Middle frontal gyrus (tissue), 1 donor: ENCODE results near the gene FAM89A.
"Not testable (repeated sequence)": the region's sequence is repeated elsewhere in the genome, so short reads cannot be mapped to it uniquely, and the experiment has no call there.

Experiments used
- DNase-seq: peaks from one replicate; pipeline ENCODE4 v3.0.0-alpha.2; 2015; ENCODE audit warnings: low spot score; ENCODE audit errors: extremely low spot score

The FAM89A gene

DNA sequence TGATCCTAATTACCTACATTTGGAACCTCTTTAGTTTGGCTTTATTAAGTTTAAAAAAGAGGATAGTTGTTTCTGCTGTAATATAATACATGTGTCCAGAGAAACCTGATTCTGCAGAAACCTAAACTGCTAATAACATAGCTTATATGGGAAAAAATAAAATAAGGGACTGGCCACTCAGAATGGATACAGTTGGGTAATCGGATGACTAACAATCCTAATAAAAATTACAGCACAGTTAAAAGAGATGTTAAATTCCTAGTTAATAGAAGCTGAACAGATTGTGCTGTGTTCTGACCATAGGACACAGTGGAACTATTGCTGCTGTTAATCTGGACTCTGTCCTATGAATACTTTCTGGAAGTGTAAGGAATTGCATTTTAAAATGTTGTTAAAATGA lies 45.2 kb downstream of the FAM89A start:
- no peak for DNase-seq

DNA sequence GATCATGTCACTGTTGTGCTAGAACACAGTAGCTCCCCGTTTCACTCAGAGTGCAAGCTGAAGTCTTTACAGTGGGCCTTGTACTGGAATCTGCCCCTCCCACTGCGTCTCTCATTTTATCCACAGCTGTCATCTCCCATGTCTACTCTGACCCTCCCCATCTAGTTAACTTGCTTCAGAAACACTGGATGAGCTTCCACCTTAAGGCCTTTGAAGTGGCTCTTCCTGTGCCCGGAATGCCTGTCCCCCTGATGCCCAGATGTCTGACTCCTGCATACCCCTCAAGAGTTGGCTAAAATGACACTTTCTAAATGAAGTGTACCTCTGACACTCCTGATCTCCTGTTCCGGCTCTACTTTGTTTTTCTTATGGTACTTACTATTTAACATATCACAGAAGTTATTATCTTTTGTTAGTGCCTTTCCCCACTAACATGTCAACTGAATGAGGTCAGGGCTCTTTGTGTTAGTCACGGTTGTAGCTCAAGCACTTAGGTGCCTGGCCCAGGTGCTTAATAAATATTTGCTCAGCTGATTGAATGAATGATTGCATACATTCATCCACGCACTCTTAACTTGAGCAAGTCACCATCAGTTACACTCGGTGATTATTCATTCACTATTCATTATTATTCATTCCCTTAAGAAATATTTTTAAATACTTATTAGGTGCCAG lies 47.8 kb downstream of the FAM89A start:
- no peak for DNase-seq

- no peak for DNase-seq
Measured at GRCh38 chr1:230987448-230987847, 52.6 kb downstream of the FAM89A start.

GRCh38 chr1:230986976-230987375 lies 53.1 kb downstream of the FAM89A start:
- DNase-seq = no peak

DNA sequence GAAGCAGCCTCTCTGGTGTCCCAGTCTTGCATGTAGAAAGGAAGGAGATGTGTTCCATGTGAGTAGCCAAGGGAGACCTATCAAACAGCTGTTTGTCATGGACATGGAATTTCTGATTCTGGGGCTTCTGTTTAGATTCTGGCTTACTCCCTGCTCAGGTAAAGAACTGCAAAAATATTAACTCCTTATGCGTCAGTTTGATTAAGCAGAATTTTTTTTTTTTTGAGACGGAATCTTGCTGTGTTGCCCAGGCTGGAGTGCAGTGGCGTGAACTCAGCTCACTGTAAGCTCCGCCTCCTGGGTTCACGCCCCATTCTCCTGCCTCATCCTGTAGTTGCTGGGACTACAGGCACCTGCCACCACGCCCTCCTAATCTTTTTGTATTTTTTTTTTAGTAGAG lies 54.3 kb downstream of the FAM89A start:
- DNase-seq = no peak

GRCh38 chr1:230984622-230985515 lies 55.2 kb downstream of the FAM89A start:
- DNase-seq = not testable (repeated sequence)

DNA sequence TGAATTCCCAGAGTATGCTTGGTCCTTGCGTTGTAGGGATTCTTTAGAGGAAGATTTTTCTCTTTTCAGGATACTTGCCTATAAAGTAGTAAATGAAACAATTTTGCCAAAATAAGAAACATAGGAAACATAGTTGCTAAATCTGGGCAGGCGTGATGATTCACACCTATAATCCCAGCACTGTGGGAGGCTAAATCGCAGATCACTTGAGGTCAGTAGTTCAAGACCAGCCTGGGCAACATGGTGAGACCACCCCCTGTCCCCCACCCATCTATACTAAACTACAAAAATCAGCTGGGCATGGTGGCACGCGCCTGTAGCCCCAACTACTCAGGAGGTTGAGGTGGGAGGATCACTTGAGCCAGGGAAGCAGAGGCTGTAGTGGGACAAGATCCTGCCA lies 56.2 kb downstream of the FAM89A start:
- no peak for DNase-seq

GRCh38 chr1:230982696-230983095 lies 57.4 kb downstream of the FAM89A start:
- DNase-seq = no peak

DNA sequence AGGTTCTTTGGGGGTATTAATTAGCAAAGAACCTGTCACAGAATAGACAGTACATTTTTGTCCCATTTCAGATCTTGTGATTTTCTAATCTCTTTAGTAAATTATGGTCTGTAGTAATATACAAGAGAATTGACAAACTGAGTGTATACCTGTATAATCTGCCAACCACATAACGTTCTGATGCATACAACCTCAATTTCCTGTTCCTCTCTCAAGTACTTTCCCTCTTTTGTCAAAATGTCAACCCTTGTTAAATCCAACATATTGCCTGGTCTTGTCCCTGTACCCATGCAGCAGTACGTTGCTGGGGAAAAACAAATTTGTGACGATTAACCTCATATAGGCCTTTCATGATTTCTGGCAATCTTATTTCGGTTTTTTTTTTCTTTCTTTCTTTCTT lies 60.1 kb downstream of the FAM89A start:
- no peak for DNase-seq

DNA sequence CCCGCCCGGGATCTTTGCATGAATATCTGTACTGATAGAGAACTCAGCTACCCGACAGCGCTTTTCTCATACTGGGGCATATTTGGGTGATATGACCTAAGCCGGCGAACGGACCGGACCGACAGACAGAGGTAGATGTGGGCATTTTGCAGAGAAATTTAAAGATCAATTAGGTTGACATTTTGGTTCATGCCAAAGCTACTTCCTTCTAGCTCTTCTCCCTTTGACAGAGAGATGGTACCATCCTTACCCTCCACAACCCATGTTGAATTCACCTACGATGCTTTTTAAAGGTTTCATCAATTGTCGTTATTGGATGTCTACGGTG lies 60.7 kb downstream of the FAM89A start:
- no peak for DNase-seq

DNA sequence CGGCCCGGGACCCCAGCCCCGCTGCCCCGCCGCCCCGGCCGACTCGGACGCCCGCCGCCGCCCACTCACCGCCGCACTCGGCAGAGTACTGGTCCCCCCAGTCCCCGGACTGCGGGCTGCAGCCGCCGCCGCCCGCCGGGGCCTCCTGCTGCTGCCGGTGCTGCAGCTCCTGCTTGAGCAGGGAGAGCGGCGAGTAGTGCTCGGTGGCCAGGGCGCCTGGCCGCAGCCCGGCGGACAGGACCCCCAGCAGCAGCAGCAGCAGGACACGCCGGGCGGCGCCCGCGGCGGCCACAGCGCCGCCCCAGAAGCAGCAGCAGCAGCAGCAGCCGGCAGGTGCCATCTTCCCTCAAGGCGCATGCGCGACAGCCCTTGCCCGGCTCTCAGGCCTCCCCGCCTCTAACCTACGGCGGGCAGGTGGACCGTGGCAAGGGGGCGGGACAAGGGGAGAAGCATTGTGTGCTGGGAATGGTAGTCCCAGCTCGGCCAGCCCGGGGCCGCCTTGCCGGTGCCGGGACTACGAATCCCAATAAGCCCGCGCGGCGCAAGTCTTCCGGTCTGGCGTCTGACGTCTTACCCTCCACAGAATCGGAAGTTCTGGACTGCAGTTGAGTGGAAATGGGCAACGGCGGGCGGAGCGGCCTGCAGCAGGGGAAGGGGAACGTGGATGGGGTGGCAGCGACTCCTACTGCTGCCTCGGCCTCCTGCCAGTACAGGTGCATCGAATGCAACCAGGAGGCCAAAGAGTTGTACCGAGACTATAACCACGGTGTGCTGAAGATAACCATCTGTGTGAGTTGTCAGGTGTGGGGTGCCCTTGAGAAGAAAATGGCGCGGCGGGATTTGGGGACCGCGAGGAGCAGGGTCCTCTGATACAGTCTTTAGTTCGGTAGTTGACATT lies 61.3 kb downstream of the FAM89A start, which contains the start of the genes ARV1 and TTC13:
Gene ARV1, plus strand, starts transcription at position 604 of the 898 bp plus-strand sequence. Its CDS starts 12 bp downstream, at position 616.
Gene TTC13, minus strand, starts transcription at position 371 of the 898 bp plus-strand sequence. Its CDS starts 31 bp downstream, at position 340.
- peak; percentile 98 for DNase-seq

DNA sequence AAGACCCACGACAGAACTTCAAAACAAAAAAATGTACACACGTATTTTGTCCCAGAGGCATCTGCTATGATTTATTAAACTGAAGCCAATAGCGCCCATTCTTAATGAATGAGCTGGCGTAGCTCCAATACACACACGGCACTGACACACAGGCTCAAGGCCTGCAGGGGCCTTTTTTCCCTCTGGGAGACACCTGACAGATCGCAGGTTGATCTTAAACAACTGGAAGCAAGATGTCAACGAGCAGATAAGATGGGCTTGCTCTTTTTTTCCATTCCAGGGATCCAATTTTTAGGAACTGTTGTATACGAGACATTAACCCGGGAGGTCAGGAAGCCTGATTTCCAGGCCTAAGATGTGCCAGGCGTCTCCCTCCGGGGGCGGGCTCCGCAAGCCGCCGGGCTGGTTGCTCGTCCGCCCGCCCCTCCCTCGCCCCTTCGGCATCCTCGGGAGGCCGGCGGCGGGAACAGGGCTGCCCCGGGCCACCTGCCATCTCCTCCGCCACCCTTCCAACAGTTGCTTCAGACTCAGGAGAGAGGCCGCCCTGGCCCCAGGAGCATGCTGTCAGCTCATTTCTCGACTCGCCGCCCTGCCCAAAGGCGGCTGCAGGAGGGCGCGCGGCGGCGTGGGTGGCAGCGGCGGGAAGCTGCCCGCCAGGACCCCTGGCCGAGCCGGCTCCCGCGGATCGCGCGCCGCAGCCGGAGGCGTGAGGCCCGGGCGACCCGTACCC lies 62.1 kb downstream of the FAM89A start:
- DNase-seq = no peak

- no peak for DNase-seq
Measured at GRCh38 chr1:230976825-230977747, 63.0 kb downstream of the FAM89A start.

DNA sequence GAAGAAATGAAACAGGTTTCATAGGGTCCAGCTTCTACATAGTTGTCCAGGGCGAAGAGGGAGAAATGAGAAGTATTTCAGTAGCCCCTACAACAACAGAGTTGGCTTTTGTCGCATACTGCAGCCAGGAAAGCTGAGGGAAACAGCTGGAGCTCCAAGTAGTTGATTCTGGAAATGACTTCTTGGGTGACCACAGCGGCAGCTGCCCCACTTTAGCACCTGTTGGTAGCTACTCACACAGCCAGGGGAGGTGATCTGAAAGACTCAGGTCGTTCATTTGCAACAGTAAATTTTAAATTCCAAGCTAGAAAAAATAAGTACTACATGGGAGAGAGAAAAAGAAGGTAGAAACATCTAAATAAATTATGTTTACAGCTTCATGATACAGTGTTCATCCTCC lies 63.7 kb downstream of the FAM89A start:
- no peak for DNase-seq

- no peak for DNase-seq
Measured at GRCh38 chr1:230975636-230976035, 64.4 kb downstream of the FAM89A start.

GRCh38 chr1:230972855-230973271 lies 67.2 kb downstream of the FAM89A start:
- no peak for DNase-seq

- DNase-seq = no peak
Measured at GRCh38 chr1:230971771-230972170, 68.3 kb downstream of the FAM89A start.

GRCh38 chr1:230970432-230970831 lies 69.6 kb downstream of the FAM89A start:
- no peak for DNase-seq
